K562 (cell line): Measurements from ENCODE around the gene OR2J3. TPM values are rescaled to one million over a fixed set of nuclear protein-coding genes. Genes with fewer than 3 reads are reported as not detected.

Source experiments
- ATF4 ChIP-seq: fragments of 450-650 bp; formaldehyde crosslinking; IDR thresholded peaks from 2 replicates; pipeline ENCODE4 v1.4.0; 2022; ENCODE audit warnings: mild to moderate bottlenecking, moderate library complexity
- BCOR ChIP-seq: fragments of 450-650 bp; IDR thresholded peaks from 2 replicates; pipeline ENCODE4 v1.6.1; 2016
- BRF1 ChIP-seq: IDR thresholded peaks from 3 replicates; pipeline ENCODE4 v1.6.1; 2011; ENCODE audit warnings: borderline replicate concordance, mild to moderate bottlenecking; ENCODE audit not compliant: insufficient read length; ENCODE audit errors: extremely low read depth
- HBP1 ChIP-seq: fragments of 450-650 bp; formaldehyde crosslinking; IDR thresholded peaks from 2 replicates; pipeline ENCODE4 v1.4.0; 2022; ENCODE audit warnings: missing genetic modification characterization
- KDM5B ChIP-seq: fragments of 200-600 bp; sonication (generic); IDR thresholded peaks from 2 replicates; pipeline ENCODE4 v1.6.1; 2012; ENCODE audit warnings: low read depth, mild to moderate bottlenecking, moderate library complexity, low read length, control low read depth, inconsistent platforms; ENCODE audit not compliant: insufficient replicate concordance
- PATZ1 ChIP-seq: fragments of 250-450 bp; sonication (Bioruptor Pico); IDR thresholded peaks from 2 replicates; pipeline ENCODE4 v1.5.0; 2020; ENCODE audit warnings: mild to moderate bottlenecking, borderline replicate concordance
- PREB ChIP-seq: sonication (generic); formaldehyde crosslinking; IDR thresholded peaks from 2 replicates; pipeline ENCODE4 v1.8.1; 2023; ENCODE audit warnings: mild to moderate bottlenecking, missing genetic modification reagents
- RBFOX2 ChIP-seq: fragments of 200-400 bp; formaldehyde crosslinking; IDR thresholded peaks from 2 replicates; pipeline ENCODE4 v1.6.1; 2017; ENCODE audit warnings: low read depth, mild to moderate bottlenecking, low read length, moderate library complexity
- ZBTB1 ChIP-seq: sonication (generic); formaldehyde crosslinking; IDR thresholded peaks from 2 replicates; pipeline ENCODE4 v1.8.1; 2023; ENCODE audit warnings: missing genetic modification reagents, low read depth, mild to moderate bottlenecking, borderline replicate concordance
- ZBTB17 ChIP-seq: fragments of 450-650 bp; formaldehyde crosslinking; IDR thresholded peaks from 2 replicates; pipeline ENCODE4 v1.4.0; 2020; ENCODE audit warnings: mild to moderate bottlenecking
- ZNF239 ChIP-seq: fragments of 250-450 bp; sonication (Bioruptor Pico); IDR thresholded peaks from 2 replicates; pipeline ENCODE4 v1.4.0; 2020; ENCODE audit warnings: mild to moderate bottlenecking
- ZNF41 ChIP-seq: fragments of 250-450 bp; sonication (Bioruptor Pico); conservative IDR thresholded peaks from 2 replicates; pipeline ENCODE4 v1.4.0; 2020; ENCODE audit warnings: mild to moderate bottlenecking
- ZNF431 ChIP-seq: sonication (generic); formaldehyde crosslinking; IDR thresholded peaks from 2 replicates; pipeline ENCODE4 v1.8.0; 2022; ENCODE audit warnings: mild to moderate bottlenecking, missing genetic modification reagents
- ZNF699 ChIP-seq: fragments of 250-450 bp; sonication (Bioruptor Pico); IDR thresholded peaks from 2 replicates; pipeline ENCODE4 v1.8.0; 2021; ENCODE audit warnings: mild to moderate bottlenecking, moderate library complexity; ENCODE audit not compliant: insufficient replicate concordance
- ZNF764 ChIP-seq: fragments of 250-450 bp; sonication (Bioruptor Pico); IDR thresholded peaks from 2 replicates; pipeline ENCODE4 v1.4.0; 2020; ENCODE audit warnings: low read depth, mild to moderate bottlenecking, moderate library complexity
- polyA plus RNA-seq, 8 experiments: library from polyadenylated mRNA; depleted of rRNA in 4 of 8; stranded (reverse) in 5 of 8; unstranded in 3 of 8; fragments of >200 nt; fragmentation: Nextera tagmentation in 2 of 8; fragmentation: Illumina TruSeq in 1 of 8; extraction: Ambion mirVana in 2 of 8; extraction: Trizol in 1 of 8; gene quantifications; 2 replicates each; pipeline versions ENCODE4 v1.2.1 to v1.2.3, GENCODE V29; 2011 to 2014; ENCODE audit warnings: inconsistent platforms in 1 of 8, missing spikeins in 1 of 8
- total RNA-seq, 7 experiments: library from RNA; depleted of rRNA in 6 of 7; stranded (reverse); fragments of >200 nt in 6 of 7; fragmentation: Illumina TruSeq in 2 of 7; extraction: Trizol in 2 of 7; gene quantifications; 2 replicates each; pipeline versions ENCODE4 v1.2.1 to v1.2.3, GENCODE V29; 2011 to 2021; ENCODE audit warnings: low replicate concordance in 1 of 7
- TF ChIP-seq, protein P1 (sequence below), 3 experiments: IDR thresholded peaks in 2 of 3; conservative IDR thresholded peaks in 1 of 3; 2 replicates each; pipeline ENCODE4 v1.5.1; 2011 to 2012; ENCODE audit warnings: low read length in 3 of 3, mild to moderate bottlenecking in 3 of 3, control low read depth in 2 of 3, improper control_type of control experiment in 1 of 3, inconsistent platforms in 1 of 3, low read depth in 1 of 3, mixed read lengths in 1 of 3, moderate library complexity in 1 of 3; ENCODE audit not compliant: insufficient read depth in 2 of 3
- TF ChIP-seq, protein P2 (sequence below): fragments of 450-650 bp; IDR thresholded peaks from 2 replicates; pipeline ENCODE4 v1.7.0; 2016; ENCODE audit warnings: borderline replicate concordance

OR2J3 gene
- total and polyA plus RNA-seq, 9 of the 15 experiments (the other 6 are each of a cell fraction or from before 2014, with no cell fraction given), result 0.14 to 0.17 TPM; not detected in 7

DNA sequence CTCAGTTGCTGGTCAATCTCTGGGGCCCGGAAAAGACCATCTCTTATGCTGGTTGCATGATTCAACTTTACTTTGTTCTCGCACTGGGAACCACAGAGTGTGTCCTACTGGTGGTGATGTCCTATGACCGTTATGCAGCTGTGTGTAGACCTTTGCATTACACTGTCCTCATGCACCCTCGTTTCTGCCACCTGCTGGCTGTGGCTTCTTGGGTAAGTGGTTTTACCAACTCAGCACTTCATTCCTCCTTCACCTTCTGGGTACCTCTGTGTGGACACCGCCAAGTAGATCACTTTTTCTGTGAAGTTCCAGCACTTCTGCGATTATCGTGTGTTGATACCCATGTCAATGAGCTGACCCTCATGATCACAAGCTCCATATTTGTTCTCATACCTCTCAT, 4.3 kb downstream of the OR2J3 start (continued):
- TF ChIP-seq, protein P1, sequence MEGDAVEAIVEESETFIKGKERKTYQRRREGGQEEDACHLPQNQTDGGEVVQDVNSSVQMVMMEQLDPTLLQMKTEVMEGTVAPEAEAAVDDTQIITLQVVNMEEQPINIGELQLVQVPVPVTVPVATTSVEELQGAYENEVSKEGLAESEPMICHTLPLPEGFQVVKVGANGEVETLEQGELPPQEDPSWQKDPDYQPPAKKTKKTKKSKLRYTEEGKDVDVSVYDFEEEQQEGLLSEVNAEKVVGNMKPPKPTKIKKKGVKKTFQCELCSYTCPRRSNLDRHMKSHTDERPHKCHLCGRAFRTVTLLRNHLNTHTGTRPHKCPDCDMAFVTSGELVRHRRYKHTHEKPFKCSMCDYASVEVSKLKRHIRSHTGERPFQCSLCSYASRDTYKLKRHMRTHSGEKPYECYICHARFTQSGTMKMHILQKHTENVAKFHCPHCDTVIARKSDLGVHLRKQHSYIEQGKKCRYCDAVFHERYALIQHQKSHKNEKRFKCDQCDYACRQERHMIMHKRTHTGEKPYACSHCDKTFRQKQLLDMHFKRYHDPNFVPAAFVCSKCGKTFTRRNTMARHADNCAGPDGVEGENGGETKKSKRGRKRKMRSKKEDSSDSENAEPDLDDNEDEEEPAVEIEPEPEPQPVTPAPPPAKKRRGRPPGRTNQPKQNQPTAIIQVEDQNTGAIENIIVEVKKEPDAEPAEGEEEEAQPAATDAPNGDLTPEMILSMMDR (IDR thresholded peaks at IDR 0.05 in 2 of 3, conservative IDR thresholded peaks at IDR 0.05 in 1 of 3; ENCODE audit: insufficient read depth in 2 of 3, low read depth in 1 of 3, low read length in 3 of 3), result peak; percentile 35 to 42 (median 38); a peak in 4 of 6 replicates
- TF ChIP-seq ZNF41 (no peak), ZNF764 (CRISPR knock-in tag) (no peak), BRF1 (no peak), HBP1 (no peak), KDM5B (no peak), ZNF239 (CRISPR knock-in tag) (no peak), PATZ1 (CRISPR knock-in tag) (no peak), RBFOX2 (no peak), ZNF431 (CRISPR knock-in tag) (no peak), ZNF699 (CRISPR knock-in tag) (no peak), ATF4 (CRISPR knock-in tag) (no peak), PREB (no peak), ZBTB17 (CRISPR knock-in tag) (no peak), ZBTB1 (CRISPR knock-in tag) (no peak), BCOR (no peak)
- TF ChIP-seq, protein P2, sequence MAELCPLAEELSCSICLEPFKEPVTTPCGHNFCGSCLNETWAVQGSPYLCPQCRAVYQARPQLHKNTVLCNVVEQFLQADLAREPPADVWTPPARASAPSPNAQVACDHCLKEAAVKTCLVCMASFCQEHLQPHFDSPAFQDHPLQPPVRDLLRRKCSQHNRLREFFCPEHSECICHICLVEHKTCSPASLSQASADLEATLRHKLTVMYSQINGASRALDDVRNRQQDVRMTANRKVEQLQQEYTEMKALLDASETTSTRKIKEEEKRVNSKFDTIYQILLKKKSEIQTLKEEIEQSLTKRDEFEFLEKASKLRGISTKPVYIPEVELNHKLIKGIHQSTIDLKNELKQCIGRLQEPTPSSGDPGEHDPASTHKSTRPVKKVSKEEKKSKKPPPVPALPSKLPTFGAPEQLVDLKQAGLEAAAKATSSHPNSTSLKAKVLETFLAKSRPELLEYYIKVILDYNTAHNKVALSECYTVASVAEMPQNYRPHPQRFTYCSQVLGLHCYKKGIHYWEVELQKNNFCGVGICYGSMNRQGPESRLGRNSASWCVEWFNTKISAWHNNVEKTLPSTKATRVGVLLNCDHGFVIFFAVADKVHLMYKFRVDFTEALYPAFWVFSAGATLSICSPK, result no peak
